ENCODE data around the gene KRT38.
"Not testable (repeated sequence)": the region's sequence is repeated elsewhere in the genome, so short reads cannot be mapped to it uniquely, and the experiment has no call there.

Gene KRT38

GRCh38 chr17:41457676-41458075 lies 16.9 kb upstream of the KRT38 start:
- DNase-seq, result no peak

GRCh38 chr17:41456204-41456603 lies 15.4 kb upstream of the KRT38 start:
- no peak for DNase-seq

- no peak for DNase-seq
Measured at GRCh38 chr17:41455236-41455635, 14.5 kb upstream of the KRT38 start.

- no peak for DNase-seq
Measured at GRCh38 chr17:41453066-41453465, 12.3 kb upstream of the KRT38 start.

GRCh38 chr17:41452281-41452680 lies 11.5 kb upstream of the KRT38 start:
- no peak for DNase-seq

DNA sequence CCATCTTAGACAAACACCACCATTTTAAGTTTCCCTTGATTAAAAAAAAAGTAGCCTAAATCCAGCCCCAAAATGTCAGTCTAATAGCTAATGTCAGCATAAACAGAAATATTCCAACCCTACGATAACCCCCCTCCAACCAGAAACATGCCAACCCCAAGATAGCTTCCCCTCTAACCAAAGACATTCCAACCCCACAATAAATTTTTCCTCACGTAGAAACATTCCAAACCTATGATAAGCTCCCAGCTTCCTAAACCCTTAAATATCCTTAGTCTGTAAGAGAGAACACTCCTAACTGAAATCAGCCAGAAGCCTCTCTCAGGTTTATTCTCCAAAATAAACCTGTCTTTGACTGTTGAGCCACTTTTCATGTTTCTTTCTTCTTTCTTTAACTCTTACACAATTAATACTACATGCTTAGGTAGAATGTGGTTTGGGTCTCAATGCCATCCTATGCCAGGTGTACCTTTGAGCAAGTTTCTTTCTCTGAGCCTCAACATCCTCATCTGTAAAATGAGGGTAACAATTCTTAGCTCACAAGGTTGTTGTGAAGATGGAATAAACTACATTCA lies 10.5 kb upstream of the KRT38 start:
- no peak for DNase-seq

- DNase-seq, result no peak
Measured at GRCh38 chr17:41449008-41449407, 8.2 kb upstream of the KRT38 start.

DNA sequence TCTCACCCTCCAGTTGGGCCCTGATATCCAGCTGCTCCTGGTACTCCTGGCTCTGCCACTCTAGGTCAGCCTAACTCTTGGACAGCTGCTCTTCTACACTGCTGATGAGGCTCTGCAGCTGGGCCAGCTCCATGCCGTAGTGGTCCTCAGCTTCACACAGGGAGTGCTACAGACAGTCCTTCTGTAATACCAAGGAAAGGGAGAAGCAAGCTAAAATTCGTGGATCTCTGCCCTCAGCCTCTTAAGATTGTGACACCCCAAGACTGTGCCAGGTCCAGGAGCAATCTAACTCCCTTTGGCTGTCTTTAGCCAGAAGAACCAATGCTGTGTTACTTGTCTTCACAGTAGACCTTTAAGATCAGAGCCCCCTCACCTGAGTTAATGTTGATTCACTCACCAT lies 7.7 kb upstream of the KRT38 start:
- DNase-seq, result no peak

DNA sequence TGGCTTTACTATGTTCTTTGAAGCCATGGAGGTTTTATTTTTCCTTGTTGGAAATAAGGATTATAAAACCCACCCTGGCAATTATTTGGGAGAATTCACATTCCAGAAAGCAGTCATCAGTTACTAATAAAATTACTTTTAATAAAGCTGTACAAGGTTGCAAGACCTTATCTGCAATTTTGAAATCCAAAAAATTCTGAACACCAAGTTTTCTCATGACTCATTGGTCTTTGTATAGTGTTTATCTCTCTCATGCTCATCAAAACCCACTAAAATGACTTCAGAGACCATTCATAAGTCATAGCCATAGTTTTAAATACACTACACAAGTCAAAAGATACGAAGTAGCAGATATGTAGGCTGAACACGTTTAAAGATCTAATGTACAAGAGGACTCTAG lies 6.0 kb upstream of the KRT38 start:
- DNase-seq, result no peak

DNA sequence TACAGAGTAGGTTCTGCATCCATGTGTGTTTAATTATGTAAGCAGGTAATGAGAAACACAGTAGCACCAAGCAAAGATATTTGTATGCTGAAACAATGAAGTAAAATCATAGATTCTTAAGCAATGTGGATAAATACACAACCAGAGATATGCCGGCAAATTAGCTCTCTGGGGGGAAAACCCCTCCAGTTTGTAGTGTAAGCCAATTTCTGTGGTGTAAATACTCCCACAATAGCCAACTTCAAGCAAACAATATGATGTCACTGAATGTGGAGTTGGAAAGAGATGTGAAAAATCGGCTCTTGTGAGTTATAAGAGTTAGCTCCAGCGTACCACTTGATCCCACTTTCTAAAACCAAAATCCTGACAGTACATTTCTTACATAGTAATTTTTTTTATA lies 3.9 kb upstream of the KRT38 start:
- no peak for DNase-seq

DNA sequence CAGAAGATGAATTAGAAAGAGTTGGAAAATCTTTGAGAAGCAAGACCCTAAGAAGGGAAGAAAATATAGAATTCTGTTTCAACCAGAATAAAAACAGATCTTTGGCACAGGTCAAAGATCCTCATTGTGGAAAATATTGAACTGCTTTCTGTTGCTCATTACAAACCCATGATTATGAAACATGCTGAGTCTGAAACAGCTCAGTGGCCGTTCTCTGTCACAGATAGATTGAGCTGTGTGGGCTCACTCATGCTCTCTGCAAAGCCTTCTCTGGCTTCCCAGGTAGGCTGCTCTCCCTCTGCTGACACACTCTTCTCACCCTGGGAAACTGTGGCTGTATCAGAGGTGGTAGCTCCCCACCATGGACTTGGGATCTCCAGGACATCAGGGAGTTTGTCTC lies 3.4 kb upstream of the KRT38 start:
- DNase-seq, result no peak

- DNase-seq, result no peak
Measured at GRCh38 chr17:41442739-41443138, 2.0 kb upstream of the KRT38 start.

- no peak for DNase-seq
Measured at GRCh38 chr17:41439375-41439774, 1.4 kb downstream of the KRT38 start.

- DNase-seq, result no peak
Measured at GRCh38 chr17:41437769-41438168, 3.0 kb downstream of the KRT38 start.

- DNase-seq, result no peak
Measured at GRCh38 chr17:41437254-41437653, 3.5 kb downstream of the KRT38 start.

GRCh38 chr17:41434415-41434814 lies 6.4 kb downstream of the KRT38 start:
- DNase-seq, result no peak

- no peak for DNase-seq
Measured at GRCh38 chr17:41434005-41434404, 6.8 kb downstream of the KRT38 start.

DNA sequence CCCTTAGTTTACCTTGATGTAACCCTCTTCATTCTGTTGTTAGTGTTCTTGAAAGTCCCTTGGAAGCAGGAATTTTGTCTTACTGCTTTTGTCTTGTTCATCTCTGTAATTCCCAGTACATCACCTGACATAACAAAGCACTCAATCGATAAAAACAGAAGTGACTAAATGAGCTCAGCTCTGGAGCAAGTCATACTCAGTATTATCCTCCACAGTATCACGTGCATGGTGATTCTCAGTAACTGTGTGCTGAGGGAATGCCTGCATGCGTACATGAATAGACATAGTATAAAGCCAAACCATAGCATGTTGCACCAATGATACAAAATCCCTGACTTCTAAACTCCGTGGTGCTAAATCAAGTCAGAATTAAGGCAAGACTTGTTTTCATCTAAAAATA lies 7.2 kb downstream of the KRT38 start:
- no peak for DNase-seq

- not testable (repeated sequence) for DNase-seq
Measured at GRCh38 chr17:41430376-41430775, 10.4 kb downstream of the KRT38 start.

GRCh38 chr17:41429667-41430066 lies 11.1 kb downstream of the KRT38 start:
- no peak for DNase-seq

DNA sequence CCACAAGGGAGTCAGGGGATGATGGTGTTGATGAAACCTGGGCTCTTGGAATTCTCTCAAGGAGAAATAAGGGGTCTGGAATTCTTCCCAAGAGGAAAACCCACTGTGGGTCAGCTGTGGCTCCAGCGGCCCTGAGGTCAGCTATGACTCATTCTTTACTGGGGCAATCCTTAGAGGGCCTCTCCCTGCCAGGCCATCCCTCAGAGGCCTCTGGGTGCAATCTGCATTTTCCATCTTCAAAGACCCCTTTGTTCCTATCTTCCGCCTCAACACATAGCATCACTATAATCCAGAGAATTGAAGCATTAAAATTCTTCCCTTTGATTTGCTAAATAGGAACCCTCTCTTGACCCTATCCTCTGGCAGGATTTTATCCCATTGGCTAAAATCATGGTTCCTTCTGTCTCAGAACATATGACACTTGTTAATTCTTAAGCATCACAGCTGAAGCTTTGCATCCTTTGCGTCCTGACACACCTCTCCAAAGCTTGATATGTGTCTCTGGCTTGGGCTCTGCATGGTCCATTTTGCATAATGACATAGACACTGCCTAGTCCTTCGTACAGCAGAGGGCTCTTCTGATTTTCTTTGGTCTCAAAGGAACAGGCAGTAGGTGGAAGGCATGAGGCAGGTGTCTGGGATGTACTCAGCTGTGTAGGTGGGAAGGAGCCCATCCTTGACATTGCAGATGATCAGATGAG lies 12.0 kb downstream of the KRT38 start:
- no peak for DNase-seq

GRCh38 chr17:41424111-41424635 lies 16.6 kb downstream of the KRT38 start, which contains the start of gene KRT37:
KRT37 (minus strand) TSS chr17:41424585; CDS start chr17:41424523, 62 bp downstream.
- DNase-seq, result no peak

- not testable (repeated sequence) for DNase-seq
Measured at GRCh38 chr17:41422586-41422985, 18.2 kb downstream of the KRT38 start.

- DNase-seq, result no peak
Measured at GRCh38 chr17:41421617-41422016, 19.2 kb downstream of the KRT38 start.

DNA sequence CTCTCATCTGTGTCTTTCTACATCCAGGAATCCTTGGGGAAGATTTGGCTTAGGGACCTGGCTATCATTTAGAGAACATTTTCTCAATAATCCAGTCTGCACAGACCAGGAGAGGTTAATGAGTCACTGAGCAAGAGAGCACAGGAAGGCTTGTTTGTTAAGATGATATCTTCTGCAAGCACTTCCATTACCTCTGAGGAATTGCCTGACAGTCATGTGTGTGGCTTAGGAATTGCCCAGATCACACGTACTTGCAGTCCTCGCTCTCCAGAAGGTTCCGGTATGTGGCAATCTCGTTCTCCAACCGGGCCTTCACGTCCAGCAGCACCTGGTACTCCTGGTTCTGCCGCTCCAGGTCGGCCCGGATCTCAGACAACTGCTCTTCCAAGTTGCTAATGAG lies 19.7 kb downstream of the KRT38 start:
- no peak for DNase-seq

Measured in Kasumi-1 (cell line).